ENCODE data around the gene KLHL40.

DNA sequence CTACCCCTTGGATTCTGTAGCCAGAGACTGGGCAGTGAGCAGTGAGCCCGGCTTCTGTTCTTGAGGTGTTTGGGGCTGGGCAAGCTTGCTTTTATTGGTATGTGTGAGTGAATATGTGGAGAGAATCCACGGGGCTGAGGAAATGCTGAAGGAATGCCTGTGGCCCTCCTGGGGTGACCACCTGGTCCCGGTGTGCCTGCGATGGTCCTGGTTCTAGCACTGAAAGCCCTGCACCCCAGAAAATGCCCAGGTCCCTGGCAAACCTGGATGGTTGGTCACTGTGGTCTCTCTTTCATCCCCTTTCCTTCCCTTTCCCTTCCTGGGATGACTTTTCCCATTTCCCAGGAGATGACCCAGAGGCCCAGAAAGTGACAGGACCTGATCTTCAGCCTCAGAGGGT lies 27.7 kb upstream of the KLHL40 start:
- TF ChIP-seq POLR2AphosphoS5 (IDR thresholded peaks at IDR 0.05; ENCODE audit: borderline replicate concordance, low read depth, low read length): no peak
- no peak for TF ChIP-seq FOXP2 (optimal IDR thresholded peaks at IDR 0.05; ENCODE audit: control extremely low read depth, extremely low read length, insufficient read depth)
